ENCODE results near the gene TTC28.

DNA sequence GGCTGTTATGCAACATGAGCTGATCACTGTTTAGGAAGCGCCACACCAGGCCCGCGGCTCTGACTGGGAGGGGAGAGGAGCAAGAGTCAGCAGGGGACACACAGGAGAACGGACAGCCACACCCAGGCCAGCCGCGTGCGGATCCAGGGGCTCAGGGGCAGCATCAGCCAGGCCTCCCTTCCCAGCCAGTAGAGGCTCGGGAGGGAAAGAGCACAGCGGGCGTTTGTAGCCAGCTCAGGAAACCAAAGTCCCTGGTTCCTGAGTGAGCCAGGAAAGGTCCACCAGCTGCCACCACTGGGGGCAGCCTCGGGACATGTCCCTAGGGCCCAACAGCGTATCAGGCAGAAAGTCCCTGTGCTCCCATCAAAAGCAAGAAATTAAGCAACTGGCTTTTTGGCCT lies 688.8 kb downstream of the TTC28 start:
- no peak for TF ChIP-seq EZH2 (IDR thresholded peaks at IDR 0.05)
- TF ChIP-seq CTCF (IDR thresholded peaks at IDR 0.05) = peak; percentile 72
